ENCODE measurements around the gene OCSTAMP.

OCSTAMP gene

GRCh38 chr20:46580613-46581205, 30.3 kb upstream of the OCSTAMP start:
- no peaks in the 10 kb centered on the region for H3K36me3 Mint-ChIP-seq (ENCODE audit: low read depth)
- no peak overlapping the region for H3K4me3 Mint-ChIP-seq
- peaks cover 24% of the 10 kb centered on the region for H3K27me3 Mint-ChIP-seq (ENCODE audit: low read depth)
- H3K9me3 Mint-ChIP-seq: no peaks in the 10 kb centered on the region
- no peak overlapping the region for H3K27ac Mint-ChIP-seq
- peaks cover 6% of the 10 kb centered on the region for H3K4me1 Mint-ChIP-seq (ENCODE audit: low read depth)

DNA sequence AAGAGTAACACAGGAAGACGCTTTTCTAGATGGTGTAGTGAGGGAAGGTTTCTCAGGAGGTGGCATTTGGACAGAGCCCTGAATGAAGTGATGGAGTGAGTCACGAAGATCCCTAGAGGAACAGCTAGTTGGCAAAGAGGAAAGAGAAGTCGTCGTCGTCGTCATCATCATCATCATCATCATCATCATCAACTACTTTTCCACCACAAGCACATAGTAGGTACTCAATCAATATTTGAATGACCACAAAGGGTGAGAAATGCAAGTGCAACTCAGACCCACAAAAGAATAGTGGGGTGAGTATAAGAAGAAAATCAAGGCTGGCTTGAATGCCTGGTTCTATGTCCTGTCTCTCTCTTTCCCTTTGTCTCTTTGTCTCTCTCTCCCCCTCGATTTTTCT, 28.3 kb upstream of the OCSTAMP start:
- H3K27me3 Mint-ChIP-seq (ENCODE audit: low read depth): peaks cover 24% of the 10 kb centered on the region
- H3K4me1 Mint-ChIP-seq (ENCODE audit: low read depth): peaks cover 6% of the 10 kb centered on the region
- H3K4me3 Mint-ChIP-seq: no peak overlapping the region
- H3K36me3 Mint-ChIP-seq (ENCODE audit: low read depth): no peaks in the 10 kb centered on the region
- H3K27ac Mint-ChIP-seq: no peak overlapping the region
- H3K9me3 Mint-ChIP-seq: no peaks in the 10 kb centered on the region

GRCh38 chr20:46576774-46577395, 26.4 kb upstream of the OCSTAMP start:
- Mint-ChIP-seq H3K4me3 (no peak overlapping the region), H3K4me1 (ENCODE audit: low read depth) (peaks cover 6% of the 10 kb centered on the region), H3K27me3 (ENCODE audit: low read depth) (peaks cover 34% of the 10 kb centered on the region)

GRCh38 chr20:46575937-46576461, 25.5 kb upstream of the OCSTAMP start:
- no peaks in the 10 kb centered on the region for H3K36me3 Mint-ChIP-seq (ENCODE audit: low read depth)
- no peaks in the 10 kb centered on the region for H3K9me3 Mint-ChIP-seq
- H3K4me3 Mint-ChIP-seq: no peak overlapping the region
- H3K27me3 Mint-ChIP-seq (ENCODE audit: low read depth): peaks cover 33% of the 10 kb centered on the region
- peaks cover 6% of the 10 kb centered on the region for H3K4me1 Mint-ChIP-seq (ENCODE audit: low read depth)
- no peak overlapping the region for H3K27ac Mint-ChIP-seq

More at GRCh38 chr20:46576774-46577395, 26.4 kb upstream of the OCSTAMP start:
- Mint-ChIP-seq H3K27ac (no peak overlapping the region), H3K9me3 (no peaks in the 10 kb centered on the region), H3K36me3 (ENCODE audit: low read depth) (no peaks in the 10 kb centered on the region)

DNA sequence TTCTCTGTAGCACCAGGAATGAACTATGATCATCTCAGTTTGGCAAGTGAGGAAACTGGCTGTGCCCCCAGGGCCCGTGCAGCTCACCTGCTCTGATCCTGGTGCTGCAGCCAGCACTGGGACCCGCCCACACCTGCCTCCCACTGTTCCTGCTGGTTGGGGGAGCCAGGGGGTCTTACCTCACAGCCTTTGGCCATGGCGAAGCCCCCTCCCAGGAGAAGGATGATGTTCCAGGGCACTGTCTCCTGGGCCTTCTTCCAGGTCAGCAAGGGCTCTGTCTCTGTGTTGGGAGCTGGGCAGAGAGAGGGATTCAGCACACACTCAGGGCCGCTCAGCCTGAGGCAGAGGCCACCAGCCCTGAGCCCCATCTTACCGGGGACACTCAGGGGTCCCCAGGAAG, 24.9 kb upstream of the OCSTAMP start:
- H3K4me3 Mint-ChIP-seq: no peak overlapping the region
- H3K27ac Mint-ChIP-seq: no peak overlapping the region
- H3K27me3 Mint-ChIP-seq (ENCODE audit: low read depth): peaks cover 35% of the 10 kb centered on the region
- no peaks in the 10 kb centered on the region for H3K36me3 Mint-ChIP-seq (ENCODE audit: low read depth)
- H3K9me3 Mint-ChIP-seq: no peaks in the 10 kb centered on the region
- H3K4me1 Mint-ChIP-seq (ENCODE audit: low read depth): peaks cover 6% of the 10 kb centered on the region

GRCh38 chr20:46573788-46574584, 23.5 kb upstream of the OCSTAMP start:
- no peak overlapping the region for H3K27ac Mint-ChIP-seq
- H3K9me3 Mint-ChIP-seq: no peaks in the 10 kb centered on the region
- H3K4me1 Mint-ChIP-seq (ENCODE audit: low read depth): peaks cover 4% of the 10 kb centered on the region
- no peaks in the 10 kb centered on the region for H3K36me3 Mint-ChIP-seq (ENCODE audit: low read depth)
- H3K4me3 Mint-ChIP-seq: no peak overlapping the region
- H3K27me3 Mint-ChIP-seq (ENCODE audit: low read depth): peaks cover 33% of the 10 kb centered on the region

- H3K4me1 Mint-ChIP-seq (ENCODE audit: low read depth): peaks cover 4% of the 10 kb centered on the region
- no peaks in the 10 kb centered on the region for H3K9me3 Mint-ChIP-seq
- H3K4me3 Mint-ChIP-seq: no peak overlapping the region
- no peak overlapping the region for H3K27ac Mint-ChIP-seq
- no peaks in the 10 kb centered on the region for H3K36me3 Mint-ChIP-seq (ENCODE audit: low read depth)
- peaks cover 28% of the 10 kb centered on the region for H3K27me3 Mint-ChIP-seq (ENCODE audit: low read depth)
Measured at GRCh38 chr20:46573234-46573633, 22.8 kb upstream of the OCSTAMP start.

DNA sequence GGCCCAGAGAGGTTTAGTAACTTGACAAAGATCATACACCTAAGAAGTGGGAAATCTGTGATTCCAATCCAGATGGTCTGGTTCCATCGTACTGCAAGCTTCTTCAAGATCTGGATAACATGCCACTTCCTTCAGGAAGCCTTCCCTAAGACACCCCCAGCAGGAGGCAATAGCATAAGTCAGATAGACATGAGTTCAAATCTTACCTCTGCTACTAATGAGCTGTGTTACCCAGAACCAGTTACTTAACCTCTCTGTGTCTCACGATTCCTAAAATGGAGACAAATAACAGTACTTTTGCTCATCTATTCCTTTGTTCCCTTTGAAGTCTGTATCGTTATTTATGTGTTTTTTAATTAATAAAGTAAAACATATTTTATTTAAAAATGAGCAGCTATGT, 22.3 kb upstream of the OCSTAMP start:
- Mint-ChIP-seq H3K27ac (no peak overlapping the region), H3K36me3 (ENCODE audit: low read depth) (no peaks in the 10 kb centered on the region), H3K4me1 (ENCODE audit: low read depth) (peaks cover 4% of the 10 kb centered on the region), H3K27me3 (ENCODE audit: low read depth) (peaks cover 28% of the 10 kb centered on the region), H3K4me3 (no peak overlapping the region), H3K9me3 (no peaks in the 10 kb centered on the region)

DNA sequence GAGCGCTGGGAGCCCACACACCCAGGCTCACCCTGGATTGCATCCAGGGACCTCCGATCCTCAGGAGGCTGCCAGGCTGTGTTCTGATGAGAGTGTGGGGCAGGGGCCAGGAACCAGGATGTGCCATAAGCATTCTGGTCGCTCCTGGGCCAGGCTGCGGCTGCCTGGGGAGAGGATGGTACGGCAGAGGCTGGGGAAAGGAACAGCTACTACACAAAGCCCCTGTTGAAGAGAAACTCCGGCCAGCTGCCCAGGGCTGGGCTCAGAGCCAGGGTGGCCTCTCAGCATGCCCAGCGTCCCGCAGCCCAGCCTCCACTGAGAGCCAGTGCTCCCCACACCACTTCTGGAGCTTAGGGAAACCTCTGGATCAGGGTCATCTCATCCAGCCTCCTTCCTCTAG, 21.7 kb upstream of the OCSTAMP start:
- Mint-ChIP-seq H3K9me3 (no peaks in the 10 kb centered on the region), H3K4me1 (ENCODE audit: low read depth) (peaks cover 9% of the 10 kb centered on the region), H3K27me3 (ENCODE audit: low read depth) (peaks cover 31% of the 10 kb centered on the region), H3K27ac (no peak overlapping the region), H3K36me3 (ENCODE audit: low read depth) (no peaks in the 10 kb centered on the region), H3K4me3 (no peak overlapping the region)

DNA sequence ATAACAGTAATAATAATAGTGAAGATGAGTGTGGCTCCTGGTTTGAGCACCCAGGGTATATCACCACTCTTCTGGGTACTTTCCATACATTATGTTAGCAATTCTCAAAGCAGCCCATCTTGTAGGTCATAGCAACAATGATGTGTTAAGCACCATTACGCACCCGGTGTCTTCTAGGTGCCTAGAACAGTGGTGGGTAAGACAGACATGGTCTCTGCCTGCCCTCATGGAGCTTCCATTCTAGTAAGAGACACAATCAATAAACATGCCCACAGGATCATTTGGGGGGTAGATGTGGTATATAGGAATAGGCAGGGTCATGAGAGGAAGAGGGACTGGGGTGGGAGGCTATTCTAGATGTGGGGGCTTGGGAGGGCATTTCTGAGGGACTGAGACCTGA, 21.0 kb upstream of the OCSTAMP start:
- Mint-ChIP-seq H3K9me3 (no peaks in the 10 kb centered on the region), H3K36me3 (ENCODE audit: low read depth) (no peaks in the 10 kb centered on the region), H3K27ac (no peak overlapping the region), H3K4me1 (ENCODE audit: low read depth) (peaks cover 9% of the 10 kb centered on the region), H3K4me3 (no peak overlapping the region), H3K27me3 (ENCODE audit: low read depth) (peaks cover 31% of the 10 kb centered on the region)

DNA sequence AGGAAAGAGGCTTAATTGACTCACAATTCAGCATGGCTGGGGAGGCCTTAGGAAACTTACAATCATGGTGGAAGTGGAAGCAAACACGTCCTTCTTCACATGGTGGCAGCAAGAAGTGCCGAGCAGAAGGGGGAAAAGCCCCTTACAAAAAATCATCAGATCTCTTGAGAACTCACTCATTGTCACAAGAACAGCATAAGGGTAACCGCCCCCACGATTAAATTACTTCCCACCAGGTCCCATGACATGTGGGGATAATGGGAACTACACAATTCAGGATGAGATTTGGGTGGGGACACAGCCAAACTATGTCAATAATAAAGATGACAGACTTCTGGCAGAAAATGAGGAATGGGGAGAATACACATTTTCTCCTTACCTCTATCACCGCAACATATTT, 20.5 kb upstream of the OCSTAMP start:
- Mint-ChIP-seq H3K27me3 (ENCODE audit: low read depth) (peaks cover 30% of the 10 kb centered on the region), H3K27ac (no peak overlapping the region), H3K36me3 (ENCODE audit: low read depth) (no peaks in the 10 kb centered on the region), H3K9me3 (no peaks in the 10 kb centered on the region), H3K4me3 (no peak overlapping the region), H3K4me1 (ENCODE audit: low read depth) (peaks cover 8% of the 10 kb centered on the region)

DNA sequence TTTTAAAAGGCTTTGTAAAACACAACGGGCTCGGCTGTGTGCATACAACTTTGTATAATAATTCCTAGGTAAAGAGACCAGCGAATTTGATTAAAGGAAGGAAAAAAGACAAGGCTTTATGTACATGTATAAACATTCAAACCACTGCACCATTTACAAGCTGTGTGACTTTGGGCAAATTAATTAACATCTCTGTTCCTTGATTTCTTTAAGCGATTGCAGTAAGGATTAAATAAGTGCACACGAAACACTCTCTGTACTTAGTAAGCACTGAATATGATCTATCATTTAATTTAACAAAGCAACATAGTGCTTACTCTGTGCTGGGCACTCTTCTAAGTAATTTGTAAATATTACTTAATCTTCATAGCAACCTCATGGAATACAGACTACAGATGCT, 19.5 kb upstream of the OCSTAMP start:
- Mint-ChIP-seq H3K27ac (no peak overlapping the region), H3K27me3 (ENCODE audit: low read depth) (peaks cover 28% of the 10 kb centered on the region), H3K36me3 (ENCODE audit: low read depth) (no peaks in the 10 kb centered on the region), H3K9me3 (no peaks in the 10 kb centered on the region), H3K4me3 (no peak overlapping the region), H3K4me1 (ENCODE audit: low read depth) (peaks cover 5% of the 10 kb centered on the region)

DNA sequence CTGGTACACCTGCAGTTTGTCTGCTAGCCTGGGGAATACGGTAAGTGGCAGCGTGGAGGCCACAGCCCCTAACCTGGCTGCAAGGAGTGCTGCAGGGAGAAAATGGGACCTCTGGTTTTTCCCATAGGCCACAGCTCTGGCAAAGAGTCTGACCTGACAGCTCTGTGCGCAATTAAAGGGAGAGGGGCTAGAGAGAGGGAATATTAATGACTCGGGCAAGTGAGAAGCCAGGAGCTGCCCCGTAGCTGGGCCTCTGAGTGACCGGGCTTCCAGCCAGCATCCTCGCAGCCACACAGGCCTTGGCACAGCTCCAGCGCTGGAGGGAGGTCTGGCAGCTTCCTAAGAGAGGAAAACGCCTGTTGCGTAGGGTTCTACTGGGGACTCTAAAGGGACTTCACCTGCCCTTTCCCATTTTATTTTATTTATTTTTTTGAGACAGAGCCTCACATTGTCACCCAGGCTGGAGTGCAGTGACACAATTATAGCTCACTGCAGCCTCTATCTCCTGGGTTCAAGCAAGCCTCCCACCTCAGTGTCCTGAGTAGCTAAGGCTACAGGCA, 18.2 kb upstream of the OCSTAMP start:
- Mint-ChIP-seq H3K9me3 (no peaks in the 10 kb centered on the region), H3K36me3 (ENCODE audit: low read depth) (no peaks in the 10 kb centered on the region), H3K4me1 (ENCODE audit: low read depth) (peaks cover 5% of the 10 kb centered on the region), H3K27me3 (ENCODE audit: low read depth) (peaks cover 27% of the 10 kb centered on the region), H3K27ac (no peak overlapping the region), H3K4me3 (no peak overlapping the region)

DNA sequence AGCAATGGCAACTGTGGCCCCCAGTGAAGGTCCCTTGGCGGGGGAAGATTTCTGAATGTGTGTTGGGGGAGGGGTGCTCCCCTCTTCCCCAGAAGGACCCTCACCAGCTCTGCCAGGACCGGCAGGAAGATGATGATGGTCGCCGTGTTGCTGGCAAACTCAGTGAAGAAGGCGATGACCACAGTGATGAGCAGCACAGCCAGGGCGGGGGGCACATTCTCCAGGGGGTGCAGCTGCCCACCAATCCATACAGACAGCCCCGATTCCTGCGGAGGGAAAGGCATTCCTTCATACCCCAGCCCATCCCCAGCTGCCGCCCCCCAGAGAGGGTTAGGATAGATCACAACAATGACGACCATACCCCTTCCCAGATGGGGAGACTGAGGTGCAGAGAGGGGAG, 15.7 kb upstream of the OCSTAMP start:
- H3K27ac Mint-ChIP-seq: no peak overlapping the region
- H3K36me3 Mint-ChIP-seq (ENCODE audit: low read depth): no peaks in the 10 kb centered on the region
- H3K9me3 Mint-ChIP-seq: no peaks in the 10 kb centered on the region
- H3K27me3 Mint-ChIP-seq (ENCODE audit: low read depth): peaks cover 11% of the 10 kb centered on the region
- H3K4me3 Mint-ChIP-seq: no peak overlapping the region
- peaks cover 6% of the 10 kb centered on the region for H3K4me1 Mint-ChIP-seq (ENCODE audit: low read depth)
